DMS53 (cell line): ENCODE data around the gene FRMD4A.
"Not testable (repeated sequence)": the region's sequence is repeated elsewhere in the genome, so short reads cannot be mapped to it uniquely, and the experiment has no call there.

ENCODE experiments used
- DNase-seq: peaks from one replicate; lab custom pipeline; 2025; lab: John Stamatoyannopoulos, UW

Gene FRMD4A

DNA sequence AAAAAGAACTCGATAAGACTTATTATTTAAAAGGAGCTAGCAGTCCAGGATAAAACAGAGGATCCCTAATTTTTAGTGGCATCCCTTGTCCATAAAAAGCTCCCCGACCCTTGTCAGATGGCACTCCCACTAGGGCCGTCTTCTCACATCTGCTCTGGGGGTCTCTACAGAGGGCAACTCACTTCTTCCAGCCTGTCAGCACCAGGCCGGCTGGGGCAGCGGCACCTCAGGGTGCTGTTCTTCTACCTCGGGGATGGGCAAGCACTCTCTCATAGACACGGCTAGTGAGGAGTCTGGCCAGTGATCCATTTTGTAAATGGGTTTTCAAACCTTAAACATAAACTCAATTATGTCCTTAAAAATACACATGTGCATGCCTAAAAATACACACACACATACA is 609.2 kb downstream of the FRMD4A start:
- no peak for DNase-seq

DNA sequence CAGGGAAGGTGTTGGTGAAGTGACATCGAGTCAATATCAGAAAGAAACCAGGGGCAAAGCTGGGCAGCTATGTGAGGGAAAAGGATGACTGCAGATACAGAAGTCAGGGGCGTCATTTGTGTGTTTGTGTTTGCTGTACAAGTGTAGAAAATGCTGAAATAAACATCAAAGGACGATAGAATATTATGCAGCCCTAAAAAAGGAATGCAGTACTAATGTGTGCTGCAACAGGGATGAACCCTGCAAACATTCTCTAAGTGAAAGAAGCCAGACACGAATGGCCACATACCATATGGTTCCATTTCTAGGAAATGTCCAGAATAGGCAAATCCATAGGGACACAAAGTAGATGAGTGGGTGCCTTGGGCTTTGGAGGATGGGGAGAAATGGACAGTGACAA is 610.0 kb downstream of the FRMD4A start:
- DNase-seq, result no peak

DNA sequence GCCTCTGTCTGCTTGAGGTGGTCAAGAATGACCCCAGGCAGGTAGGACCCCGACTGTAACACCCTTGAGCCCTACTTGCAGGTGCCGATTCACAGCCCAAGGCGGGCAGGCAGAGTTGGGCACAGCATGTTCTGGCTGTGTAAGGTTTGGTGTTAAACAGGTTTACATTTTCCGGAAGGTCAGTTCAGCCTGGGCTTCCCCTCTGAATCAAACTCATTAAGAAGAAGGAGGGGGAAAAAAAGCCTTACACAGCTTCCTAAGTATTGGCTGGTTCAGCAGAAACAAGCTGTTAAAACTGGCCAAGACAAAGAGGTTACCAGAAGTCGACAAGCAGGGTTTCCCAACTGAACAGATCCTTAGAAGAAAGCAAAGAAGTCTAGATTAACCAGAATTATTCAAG is 611.3 kb downstream of the FRMD4A start:
- DNase-seq, result no peak

DNA sequence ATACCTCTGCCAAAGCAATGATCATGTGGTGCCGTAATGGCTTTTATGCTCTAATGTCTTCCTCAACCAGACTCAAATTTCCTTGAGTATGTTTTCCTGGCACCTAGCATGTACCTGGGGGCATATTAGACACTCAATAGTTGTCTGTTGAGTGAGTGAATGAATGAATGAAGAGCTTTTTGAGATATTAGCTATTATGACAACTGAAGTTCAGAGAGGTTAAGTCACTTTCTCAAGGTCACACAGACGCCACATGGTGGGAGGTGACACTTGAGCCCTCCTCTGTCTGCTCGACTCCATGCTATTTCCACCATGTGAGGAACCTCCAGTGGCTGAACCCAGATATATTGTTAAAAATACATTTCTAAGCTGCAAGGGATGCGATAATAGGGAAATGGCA is 611.9 kb downstream of the FRMD4A start:
- DNase-seq, result no peak

DNA sequence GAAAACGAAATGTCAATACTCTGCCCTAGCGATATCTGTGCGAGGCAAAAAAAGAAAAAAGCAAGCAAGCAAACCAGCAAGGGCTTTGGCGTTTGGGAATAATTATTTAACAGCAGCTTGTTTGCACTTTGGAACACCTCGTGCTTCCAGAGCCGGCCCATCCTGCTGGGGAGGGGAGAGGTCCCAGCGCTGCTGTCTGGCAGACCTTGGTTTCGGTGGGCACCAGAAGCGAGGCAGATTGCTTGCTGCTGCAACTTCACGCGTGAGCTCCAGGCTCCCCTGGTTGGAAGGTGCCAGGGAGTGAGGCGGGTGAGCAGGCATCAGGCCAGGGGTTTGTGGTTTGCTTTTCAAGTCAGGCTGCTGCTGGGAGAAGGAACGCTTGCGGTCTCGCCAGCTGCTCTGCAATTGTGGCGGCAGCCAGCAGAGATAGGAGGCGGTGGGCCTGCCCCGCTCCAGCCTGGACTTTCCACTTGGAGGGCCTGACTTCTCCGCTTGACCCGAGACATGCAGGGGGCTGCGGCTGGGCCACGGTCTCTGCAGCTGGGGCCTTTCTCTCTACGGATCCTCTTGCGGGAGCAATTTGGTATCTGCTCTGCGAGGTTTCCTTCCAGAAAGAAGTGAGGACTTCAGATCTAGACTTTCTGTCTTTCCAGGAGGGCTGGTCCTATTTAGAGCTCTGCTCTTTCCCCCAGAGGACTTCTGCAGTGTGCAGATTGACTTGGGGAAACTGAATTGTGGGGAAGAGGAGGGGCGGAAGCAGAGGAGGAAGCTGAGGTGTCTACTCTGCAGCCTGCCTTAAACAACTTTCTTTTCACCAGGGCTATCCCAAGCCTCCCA is 612.6 kb downstream of the FRMD4A start:
- DNase-seq, result peak; percentile 78

DNA sequence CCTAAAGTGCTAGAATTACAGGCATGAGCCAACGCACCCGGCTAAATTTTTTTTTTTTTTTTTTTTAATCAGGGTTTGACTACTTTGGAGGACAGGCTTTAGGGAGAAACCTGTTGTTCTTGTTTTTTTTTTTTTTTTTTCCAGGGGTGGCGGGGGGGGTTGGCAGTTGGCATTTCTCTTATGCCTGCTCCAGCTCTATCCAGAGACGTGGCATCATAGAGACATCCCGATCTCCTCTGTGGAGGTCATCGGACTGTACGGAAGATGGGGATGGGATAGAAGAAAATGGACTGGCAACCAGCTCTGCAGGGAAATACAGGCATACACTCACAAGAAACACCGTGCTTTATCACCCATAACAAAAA is 613.2 kb downstream of the FRMD4A start:
- DNase-seq, result peak; percentile 84

DNA sequence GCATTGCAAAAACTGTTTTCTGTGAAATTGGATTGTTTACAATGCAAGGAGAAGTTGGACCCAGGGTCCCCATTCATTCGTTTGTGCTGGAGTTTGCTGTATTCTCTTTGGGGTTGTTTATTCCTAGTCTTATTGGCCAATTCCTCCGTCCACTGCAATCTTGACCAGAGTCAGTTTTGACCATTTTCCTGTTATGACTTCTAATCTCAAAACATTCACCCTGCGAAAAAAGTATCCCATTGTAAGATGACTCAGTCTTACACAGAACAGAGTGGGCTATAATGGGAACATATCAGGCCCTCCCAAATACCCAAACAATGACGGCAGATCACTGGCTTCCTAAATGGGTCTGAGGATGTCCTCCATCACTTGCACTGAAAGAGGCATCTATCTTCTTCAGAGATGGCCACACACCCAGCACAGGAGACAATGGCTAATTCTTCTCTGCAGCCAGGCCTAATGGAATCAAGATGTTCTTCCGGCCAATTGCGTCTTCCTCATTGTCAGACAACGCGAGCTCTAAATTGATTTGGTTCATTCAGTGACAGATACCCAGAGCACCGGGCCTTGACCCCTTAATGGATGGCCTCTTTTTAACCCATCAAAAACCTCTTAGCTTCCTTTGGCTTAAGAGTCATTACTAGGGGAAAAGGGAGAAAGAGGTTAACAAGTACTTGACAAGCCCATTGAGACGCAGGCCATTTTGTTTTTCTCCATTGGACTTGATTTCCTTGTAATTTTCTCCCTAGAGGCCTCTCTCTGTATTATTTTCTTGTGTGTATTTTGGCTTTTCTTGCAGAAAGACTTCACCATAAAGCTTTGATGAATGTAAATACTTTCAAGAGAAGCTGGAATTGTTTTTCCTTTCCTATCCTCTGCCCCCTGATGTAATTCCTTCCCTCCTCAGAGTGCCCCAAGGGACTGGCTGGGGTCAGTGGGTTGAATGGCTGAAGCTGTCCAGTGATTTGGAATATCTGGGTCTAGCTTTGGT is 614.3 kb downstream of the FRMD4A start:
- DNase-seq, result no peak

DNA sequence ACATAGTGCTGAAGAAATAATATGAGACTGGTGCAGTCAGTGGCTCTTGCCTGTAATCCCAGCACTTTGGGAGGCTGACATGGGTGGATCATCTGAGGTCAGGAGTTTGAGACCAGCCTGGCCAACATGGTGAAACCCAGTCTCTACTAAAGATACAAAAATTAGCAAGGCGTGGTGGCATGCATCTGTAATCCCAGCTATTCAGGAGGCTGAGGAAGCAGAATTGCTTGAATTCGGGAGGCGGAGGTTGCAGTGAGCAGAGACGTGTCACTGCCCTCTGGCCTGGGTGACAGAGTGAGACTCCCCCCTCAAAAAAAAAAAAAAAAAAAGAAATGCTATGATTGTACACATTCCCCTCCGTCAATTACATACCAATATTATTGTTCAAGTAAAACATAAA is 615.1 kb downstream of the FRMD4A start:
- not testable (repeated sequence) for DNase-seq

DNA sequence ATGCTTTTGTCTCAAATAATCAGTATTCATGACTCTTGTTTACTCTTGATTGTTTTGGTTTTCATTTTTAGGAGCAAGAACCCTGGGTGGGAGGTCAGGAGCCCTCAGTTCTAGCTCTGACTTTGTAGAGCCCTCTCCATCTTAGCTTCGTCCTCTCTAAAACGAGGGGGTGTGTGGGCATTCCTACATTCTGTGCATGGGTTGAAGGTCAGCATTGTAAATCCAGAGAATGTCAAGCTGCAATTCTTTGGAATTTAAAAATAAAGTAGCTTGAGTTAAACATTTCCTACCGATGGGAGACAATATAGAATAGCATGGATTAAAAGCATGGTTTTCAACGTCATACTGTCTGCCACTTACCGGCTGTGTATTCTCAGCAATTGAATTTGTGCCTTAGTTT is 615.6 kb downstream of the FRMD4A start:
- DNase-seq, result no peak

DNA sequence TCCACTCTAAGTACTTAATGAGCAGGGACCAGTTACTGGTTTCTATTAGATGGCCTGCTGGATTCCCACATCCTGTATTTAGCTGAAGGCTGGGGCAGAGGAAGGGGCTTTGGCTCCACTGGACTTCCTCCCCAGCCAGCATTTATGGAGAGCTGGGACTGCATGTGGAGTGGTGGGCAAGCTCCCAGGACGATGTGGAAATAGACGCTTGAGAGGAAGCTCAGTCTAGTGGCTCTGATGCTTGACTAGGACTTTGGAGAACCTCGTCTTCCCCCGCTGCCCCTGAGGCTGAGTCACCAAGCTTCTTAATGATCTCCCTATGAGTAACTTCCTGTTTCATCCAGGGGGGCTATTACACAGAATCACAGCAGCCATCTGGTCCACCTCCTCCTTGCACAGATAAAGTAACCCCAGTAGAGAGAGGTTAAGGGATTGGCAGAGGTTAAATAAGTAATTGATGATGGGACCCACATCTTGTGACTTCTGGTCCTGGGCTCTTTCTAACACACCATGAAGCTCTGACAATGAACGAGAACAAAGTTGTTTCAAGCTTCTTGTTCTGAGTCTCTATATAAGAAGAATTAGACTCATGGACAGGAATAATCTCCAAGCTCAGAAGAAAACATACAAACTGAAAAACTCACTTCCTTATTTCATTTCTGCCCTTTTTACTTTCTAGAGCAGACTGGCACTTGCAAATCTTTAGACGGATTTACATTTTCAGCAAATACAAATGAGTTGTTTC is 617.7 kb downstream of the FRMD4A start:
- DNase-seq, result peak; percentile 40

DNA sequence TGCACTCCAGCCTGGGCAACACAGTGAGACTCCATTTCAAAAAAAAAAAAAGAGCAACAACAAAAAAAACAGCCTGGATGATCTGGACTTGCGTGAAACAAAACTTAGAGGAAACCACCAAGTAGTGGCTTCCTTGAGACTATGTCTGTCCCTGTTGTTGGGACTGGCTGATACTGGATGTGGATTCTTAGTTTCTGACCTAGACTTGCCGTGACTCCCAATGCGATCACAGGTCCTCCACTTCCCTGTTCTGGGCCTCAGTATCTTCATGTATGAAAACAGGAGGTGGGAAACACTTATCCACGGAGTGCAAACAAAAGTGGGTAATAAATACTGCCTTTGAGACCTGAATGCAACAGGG is 618.3 kb downstream of the FRMD4A start:
- DNase-seq, result peak; percentile 39

DNA sequence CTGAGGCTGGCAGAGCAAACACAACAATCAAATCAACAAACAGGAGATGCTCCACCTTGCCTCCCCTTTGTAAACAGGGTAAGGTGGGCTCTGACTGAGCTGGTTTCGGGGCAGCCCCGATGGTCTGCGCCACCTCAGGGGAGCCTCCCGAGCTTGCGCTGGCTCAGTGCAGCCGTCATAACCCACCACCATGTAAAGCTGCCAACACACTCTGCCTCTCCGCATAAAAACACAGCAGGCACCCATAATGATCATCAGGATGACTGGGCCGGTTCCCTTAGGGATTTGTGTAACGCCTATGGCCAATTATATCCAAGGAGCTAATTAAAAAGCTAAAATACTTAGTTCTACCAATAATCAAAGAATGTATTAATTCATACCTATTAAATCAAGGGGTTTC is 619.4 kb downstream of the FRMD4A start:
- no peak for DNase-seq

DNA sequence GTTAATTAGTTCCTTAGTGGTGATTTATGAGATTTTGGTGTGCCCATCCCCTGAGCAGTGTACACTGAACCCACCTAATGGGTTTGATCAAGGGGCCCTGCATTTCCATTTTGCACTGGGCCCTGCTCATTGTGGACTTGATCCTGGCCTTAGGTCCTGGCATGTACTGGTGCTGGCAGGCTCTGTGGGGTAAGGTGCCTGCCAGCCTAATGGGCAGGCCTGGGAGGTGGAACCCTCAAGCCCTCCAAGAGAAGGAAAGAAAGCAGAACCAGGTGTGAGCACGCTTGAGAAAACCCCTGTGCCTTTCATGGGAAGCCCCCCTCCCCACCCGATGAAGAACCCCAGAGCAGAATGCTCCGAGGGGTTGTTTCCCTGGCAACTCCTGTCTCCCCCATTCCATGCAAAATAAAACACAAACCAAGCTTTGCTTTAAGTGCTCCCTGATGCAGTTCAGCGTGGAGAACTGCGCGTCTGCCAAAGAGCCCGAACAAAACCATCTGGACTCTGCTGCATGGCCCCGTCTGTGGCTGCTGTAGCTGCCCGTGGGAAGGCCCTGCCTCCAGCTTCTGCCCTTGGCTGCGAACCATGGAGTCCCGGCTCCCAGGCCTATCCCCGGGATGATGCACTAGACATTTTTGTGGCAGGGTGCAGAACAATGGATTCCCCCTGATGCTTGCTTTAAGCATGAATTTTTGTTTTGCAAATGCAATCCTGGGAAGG is 620.6 kb downstream of the FRMD4A start:
- DNase-seq, result no peak

DNA sequence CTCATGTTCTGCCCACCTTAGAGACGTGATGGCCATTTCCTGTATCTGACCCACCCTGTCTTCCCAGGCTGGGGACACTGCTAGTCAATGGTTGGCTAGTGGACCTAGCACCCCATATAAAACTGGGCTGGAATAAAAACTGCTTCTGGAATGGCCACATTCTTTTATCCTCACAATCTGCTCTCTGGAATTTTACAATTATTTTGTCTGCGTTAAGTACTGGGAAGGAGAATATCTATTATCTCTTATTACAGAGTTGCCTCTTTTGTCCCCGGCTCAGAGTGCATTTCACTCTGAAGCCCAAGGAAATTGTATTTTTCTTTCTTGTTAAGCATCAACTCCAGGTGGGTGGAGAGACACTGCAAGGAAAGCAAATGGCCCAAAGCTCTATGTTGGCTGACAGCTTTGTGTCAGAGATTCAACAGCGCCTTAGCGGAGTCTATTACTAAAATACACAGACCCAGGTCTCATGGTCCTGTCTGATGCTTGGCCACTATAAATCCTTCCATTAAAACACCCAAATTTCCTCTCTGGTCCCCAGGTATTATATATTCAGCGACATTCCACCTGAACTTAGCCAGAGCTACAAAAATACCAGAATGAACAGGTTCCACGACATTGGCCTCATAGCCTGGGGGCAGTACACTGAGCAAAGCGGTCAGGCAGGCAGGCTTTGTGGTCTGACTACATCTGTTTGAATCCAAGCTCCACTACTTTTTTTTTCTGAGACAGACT is 622.3 kb downstream of the FRMD4A start:
- DNase-seq, result no peak

DNA sequence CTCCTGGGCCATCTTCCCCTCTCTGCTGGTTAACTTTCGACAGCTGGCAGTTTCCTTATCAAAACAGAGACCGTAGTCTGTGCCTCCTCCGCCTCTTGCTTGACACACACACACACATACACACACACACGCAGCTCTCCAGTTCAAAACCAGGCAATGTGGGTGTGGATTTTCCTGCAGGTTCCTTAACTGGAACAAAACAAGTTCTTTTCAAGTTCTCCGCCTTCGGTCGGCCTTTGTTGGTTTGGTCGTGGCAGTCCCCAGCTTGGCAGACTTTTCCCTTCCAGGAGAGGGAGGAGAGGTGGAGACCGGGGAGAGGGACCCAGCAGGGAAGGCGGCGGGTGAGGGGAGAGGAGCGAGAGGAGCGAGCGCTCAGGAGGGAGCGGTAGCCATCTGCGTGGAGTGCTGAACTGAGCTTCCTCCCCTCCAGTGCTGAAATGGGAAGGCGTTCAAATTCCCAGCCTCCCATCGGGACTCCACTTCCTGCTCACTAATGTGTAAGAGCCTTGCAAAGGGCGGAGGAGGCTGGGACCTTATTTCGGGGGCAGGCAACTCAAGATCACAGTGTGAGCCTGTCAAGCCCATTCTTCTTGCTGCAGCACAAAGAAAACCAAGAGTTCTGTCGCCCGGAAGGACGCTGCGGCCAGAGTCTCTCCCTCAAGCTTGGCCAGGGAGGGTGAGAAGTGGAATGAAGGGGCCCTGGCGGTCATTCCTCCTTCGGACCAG is 623.4 kb downstream of the FRMD4A start:
- no peak for DNase-seq

DNA sequence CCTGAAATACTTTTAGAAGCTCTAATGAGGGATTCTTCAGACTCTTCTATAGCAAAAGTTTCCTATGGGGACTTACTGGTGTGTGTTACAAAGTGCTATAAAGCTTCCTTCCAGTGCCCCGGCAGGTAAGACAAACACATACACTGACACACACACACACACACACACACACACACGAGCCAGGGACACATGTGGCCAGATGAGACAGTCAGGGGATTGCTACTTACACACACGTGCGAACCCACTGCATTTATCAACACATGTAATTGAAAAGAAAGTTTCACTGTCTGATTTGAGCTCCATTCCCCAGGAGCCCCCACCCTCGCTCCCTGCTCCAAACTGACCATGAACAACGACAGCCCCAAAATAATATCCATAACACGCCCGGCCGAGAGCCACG is 624.1 kb downstream of the FRMD4A start:
- DNase-seq, result no peak

DNA sequence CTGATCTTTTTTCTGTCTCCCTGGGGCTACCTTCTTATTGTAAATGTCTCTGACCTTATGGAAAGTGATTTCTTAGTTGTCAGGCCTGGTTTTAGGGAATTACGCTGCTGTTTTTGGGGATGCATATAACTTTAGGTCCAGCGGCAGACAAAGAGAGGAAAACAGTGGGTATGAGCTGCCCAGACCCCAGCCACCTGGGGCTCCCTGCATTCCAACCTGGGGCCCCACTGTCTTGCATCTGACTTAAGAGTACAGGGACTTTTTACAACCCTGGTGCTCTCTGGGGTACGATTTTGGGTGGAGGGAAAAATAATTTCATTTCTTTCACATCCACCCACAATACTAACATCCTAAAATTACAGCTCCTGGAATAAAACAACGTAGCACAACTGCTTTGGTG is 624.5 kb downstream of the FRMD4A start:
- DNase-seq, result no peak

DNA sequence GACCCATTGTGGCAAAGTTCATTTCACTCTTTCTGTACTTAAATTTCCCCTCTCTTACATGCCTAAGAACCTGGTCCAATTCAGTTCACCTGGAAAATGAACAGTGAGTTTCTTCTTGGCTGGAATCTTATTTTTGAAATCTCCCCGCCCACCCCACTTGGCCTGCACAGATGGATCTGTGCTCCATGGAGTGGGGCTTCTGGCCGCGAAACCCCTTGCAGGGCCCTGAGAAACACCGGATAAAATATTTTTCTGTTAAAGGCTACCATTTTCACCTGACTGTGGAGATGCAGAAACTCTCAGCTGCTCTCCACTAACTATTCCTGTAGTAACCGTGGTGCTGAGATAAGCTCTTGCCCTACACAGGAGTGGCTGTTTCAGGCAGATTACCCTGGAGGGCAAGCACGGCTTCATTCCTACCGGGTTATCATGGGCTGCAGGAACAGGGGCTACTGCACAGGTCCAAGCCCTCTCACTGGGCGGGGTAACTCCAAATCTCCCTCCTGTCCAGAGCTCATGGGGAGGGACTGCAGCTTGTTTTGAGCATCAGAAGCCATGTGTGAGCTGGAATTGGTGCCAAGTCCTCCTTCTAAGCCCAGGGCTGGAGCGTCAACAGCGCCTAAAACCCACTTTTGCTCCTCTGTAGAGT is 625.1 kb downstream of the FRMD4A start:
- DNase-seq, result no peak

DNA sequence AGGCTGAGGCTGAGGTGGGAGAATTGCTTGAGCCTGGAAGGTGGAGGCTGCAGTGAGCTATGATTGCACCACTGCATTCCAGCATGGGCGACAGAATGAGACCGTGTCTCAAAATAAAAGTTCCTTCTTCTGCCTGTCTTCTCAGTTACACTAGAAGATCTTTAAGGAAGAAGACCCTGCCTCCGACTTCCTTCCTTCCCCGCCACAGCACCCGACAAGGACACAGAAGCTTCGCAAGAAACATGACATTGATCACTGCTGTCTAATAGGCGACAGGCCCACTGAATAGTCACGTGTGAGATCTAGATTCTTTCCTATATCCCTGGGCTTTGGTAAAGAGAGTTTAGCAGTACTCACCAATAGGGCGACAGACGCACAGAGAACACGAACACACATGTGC is 625.8 kb downstream of the FRMD4A start:
- DNase-seq, result no peak

DNA sequence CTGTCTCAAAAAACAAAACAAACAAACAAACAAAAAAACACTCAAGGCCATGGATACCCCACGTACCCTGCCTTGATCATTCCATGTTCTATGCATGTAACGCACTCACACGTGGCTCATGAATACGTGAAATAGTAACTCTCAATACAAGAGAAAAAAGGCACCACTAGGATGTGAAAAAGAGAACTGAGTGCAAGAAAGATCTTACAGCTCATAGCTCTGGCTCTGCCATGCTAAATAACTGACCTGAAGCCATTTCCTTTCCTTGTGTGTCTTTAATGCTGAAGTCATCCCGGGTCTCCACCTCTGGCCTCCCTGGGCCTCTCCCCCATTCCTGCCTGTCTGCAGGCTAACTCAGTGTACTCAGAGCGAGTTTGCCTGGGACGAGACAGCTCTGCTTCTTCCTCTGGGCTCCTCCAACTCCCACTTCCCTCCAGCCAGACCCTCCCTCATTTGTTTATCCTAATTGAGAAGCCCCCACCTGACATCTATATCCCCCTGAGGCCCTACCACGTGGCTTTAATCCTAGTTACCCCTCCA is 626.7 kb downstream of the FRMD4A start:
- DNase-seq, result no peak
